IPS-18c (cell line): ENCODE measurements around the gene CUL5.
"Not testable (repeated sequence)": the region's sequence is repeated elsewhere in the genome, so short reads cannot be mapped to it uniquely, and the experiment has no call there.

ENCODE experiments used
- H3K4me3 ChIP-seq: 2 replicates; pipeline ENCODE4 v1.7.0; 2013; ENCODE audit warnings: low read depth, mild to moderate bottlenecking, low read length, moderate library complexity; ENCODE audit not compliant: insufficient read depth
- H3K9me3 ChIP-seq: one replicate; pipeline ENCODE4 v1.6.1; 2013; ENCODE audit warnings: mild to moderate bottlenecking, low read length, moderate library complexity; ENCODE audit not compliant: control insufficient read depth, insufficient read depth

The CUL5 gene

GRCh38 chr11:108084811-108085210 is 76.1 kb downstream of the CUL5 start:
- no peak overlapping the region for H3K4me3 ChIP-seq

GRCh38 chr11:108085672-108086071 is 77.0 kb downstream of the CUL5 start:
- Histone ChIP-seq H3K9me3 (no peaks in the 10 kb centered on the region), H3K4me3 (no peak overlapping the region)

More at GRCh38 chr11:108084811-108085210, 76.1 kb downstream of the CUL5 start:
- no peaks in the 10 kb centered on the region for H3K9me3 ChIP-seq

- Histone ChIP-seq H3K9me3 (no peaks in the 10 kb centered on the region), H3K4me3 (no peak overlapping the region)
Observed at GRCh38 chr11:108092134-108092533, 83.4 kb downstream of the CUL5 start.

- Histone ChIP-seq H3K4me3 (no peak overlapping the region), H3K9me3 (no peaks in the 10 kb centered on the region)
Observed at GRCh38 chr11:108093128-108093904, 84.6 kb downstream of the CUL5 start.

DNA sequence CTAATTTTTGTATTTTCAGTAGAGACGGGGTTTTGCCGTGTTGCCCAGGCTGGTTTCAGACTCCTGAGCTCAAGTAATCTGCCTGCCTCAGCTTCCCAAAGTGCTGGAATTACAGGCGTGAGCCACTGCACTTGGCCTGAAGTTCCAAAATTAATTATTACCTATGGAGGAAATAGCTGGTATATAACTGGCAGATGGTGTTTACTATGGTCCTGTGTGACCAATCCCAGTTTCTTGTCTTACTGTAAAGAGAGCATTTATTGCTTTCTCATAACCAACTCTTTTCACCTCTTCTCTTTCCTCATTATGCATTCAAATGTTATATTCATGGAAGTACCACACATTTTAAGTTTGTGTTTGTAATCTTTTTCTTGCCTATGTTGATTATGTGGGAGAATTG is 88.5 kb downstream of the CUL5 start:
- no peaks in the 10 kb centered on the region for H3K9me3 ChIP-seq
- no peak overlapping the region for H3K4me3 ChIP-seq

- Histone ChIP-seq H3K9me3 (no peaks in the 10 kb centered on the region), H3K4me3 (no peak overlapping the region)
Observed at GRCh38 chr11:108101090-108101775, 92.5 kb downstream of the CUL5 start.

DNA sequence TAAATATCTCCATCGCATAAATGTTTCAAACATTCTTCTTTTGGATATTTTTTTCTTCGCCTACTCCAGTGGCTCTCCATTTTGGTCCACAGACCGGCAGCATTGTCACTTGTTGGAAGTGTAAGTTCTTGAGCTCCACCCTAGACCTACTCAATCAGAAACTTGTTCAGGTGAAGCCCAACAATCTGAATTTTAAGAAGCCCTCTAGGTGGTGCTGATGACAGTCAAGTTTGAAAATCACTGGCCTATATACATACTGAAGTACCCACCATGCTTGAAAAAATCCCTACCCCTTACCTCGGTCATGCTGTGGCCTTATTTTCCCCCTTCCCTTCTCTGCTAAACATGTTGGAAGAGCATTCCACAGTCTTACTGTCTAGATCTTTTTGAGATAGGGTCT is 102.4 kb downstream of the CUL5 start:
- Histone ChIP-seq H3K4me3 (no peak overlapping the region; the same call in 1 of the 2 replicates), H3K9me3 (no peaks in the 10 kb centered on the region)

GRCh38 chr11:108112057-108112456 is 103.4 kb downstream of the CUL5 start:
- Histone ChIP-seq H3K4me3 (no peak overlapping the region), H3K9me3 (no peaks in the 10 kb centered on the region)

GRCh38 chr11:108115500-108116140 is 106.9 kb downstream of the CUL5 start:
- Histone ChIP-seq H3K9me3 (no peaks in the 10 kb centered on the region), H3K4me3 (no peak overlapping the region)

DNA sequence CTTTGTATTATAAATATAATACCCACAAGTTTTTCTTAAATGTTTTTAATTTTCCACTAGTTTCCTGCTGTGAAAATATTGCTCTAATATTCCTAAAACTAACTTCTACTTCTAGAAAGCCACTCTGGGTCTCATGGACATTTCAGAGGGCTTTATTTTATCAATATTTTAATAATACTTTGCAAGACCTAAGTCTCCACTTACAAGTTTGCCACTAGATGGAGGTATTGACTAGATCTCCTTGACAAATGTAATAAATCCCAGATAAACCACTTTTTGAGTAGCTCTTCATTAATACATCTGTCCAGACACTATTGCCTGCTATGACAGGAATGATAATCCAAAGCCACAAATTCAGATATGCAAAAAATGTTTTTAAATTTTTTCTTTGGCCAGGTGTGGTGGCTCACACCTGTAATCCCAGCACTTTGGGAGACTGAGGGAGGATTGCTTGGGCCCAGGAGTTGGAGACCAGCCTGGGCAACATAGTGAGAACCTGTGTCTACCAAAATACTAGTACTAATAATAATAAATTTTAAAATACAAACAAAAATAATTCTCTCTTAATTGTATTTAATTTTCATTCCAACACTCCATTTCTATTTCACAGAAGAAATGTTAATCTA is 109.2 kb downstream of the CUL5 start:
- H3K4me3 ChIP-seq = no peak overlapping the region

GRCh38 chr11:108120936-108121273 is 112.2 kb downstream of the CUL5 start:
- not testable (repeated sequence) for H3K9me3 ChIP-seq
- H3K4me3 ChIP-seq = peak overlapping the region; percentile 87

More for the DNA sequence above, 109.2 kb downstream of the CUL5 start:
- H3K9me3 ChIP-seq = no peaks in the 10 kb centered on the region

GRCh38 chr11:108121274-108122155 is 112.8 kb downstream of the CUL5 start, which contains the start of gene ACAT1:
Gene ACAT1, plus strand, starts transcription at chr11:108121567. Its CDS starts 40 bp downstream, at chr11:108121607.
- Histone ChIP-seq H3K9me3 (no peaks in the 10 kb centered on the region), H3K4me3 (peak within 1 kb of the TSS; percentile 87)

- Histone ChIP-seq H3K4me3 (peak overlapping the region; percentile 87), H3K9me3 (no peaks in the 10 kb centered on the region)
Observed at GRCh38 chr11:108122166-108122628, 113.5 kb downstream of the CUL5 start.

DNA sequence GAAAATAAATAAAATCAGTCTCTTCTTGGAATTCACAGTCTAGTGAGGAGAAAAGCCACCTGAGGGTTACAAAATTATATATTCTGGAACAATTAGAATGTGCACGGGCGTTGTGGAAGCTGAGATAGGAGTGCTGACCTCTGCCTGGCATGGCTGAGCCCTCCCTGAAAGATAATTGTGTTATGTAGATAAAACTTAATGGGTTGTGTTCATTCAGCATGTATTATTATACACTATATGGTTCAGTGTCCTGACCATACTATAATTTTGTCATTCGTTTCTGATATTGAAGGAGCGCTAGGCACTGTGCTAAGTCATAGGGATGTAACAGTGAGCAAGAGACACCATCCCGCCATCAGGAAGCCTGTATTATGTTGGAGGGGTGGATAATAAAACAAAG is 116.4 kb downstream of the CUL5 start:
- Histone ChIP-seq H3K9me3 (no peaks in the 10 kb centered on the region), H3K4me3 (no peak overlapping the region)

- Histone ChIP-seq H3K9me3 (no peaks in the 10 kb centered on the region), H3K4me3 (no peak overlapping the region)
Observed at GRCh38 chr11:108128772-108129171, 120.1 kb downstream of the CUL5 start.

- Histone ChIP-seq H3K9me3 (no peaks in the 10 kb centered on the region), H3K4me3 (no peak overlapping the region)
Observed at GRCh38 chr11:108131993-108132392, 123.3 kb downstream of the CUL5 start.
